ENCODE data around the gene IFT122. TPM values are rescaled to one million over a fixed set of nuclear protein-coding genes. Genes with fewer than 3 reads are reported as not detected.
"Not testable (repeated sequence)": the region's sequence is repeated elsewhere in the genome, so short reads cannot be mapped to it uniquely, and the experiment has no call there.

The IFT122 gene
- total RNA-seq, 1 experiment from 2014 or later: 20.5 TPM

DNA sequence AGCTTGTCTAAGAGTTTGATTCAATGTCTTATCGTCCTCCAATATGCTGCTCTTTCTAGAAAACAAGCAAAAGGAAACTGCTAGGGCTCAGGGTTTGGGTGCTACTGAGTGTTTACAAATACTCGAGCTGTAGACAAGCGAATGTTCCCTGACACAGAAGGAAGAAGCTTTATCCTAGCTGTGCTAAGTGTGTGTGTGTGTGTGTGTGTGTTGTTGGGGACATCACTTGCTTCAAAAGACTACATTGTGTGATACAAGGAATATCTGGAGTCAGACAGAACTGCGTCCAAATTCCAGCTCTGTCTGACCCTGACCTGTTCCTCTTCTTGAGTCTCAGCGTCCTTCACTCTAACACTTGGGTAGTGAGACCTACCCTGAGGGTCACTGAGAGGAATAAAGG lies 54.5 kb downstream of the IFT122 start:
- not testable (repeated sequence) for DNase-seq (ENCODE audit: low read depth)

DNA sequence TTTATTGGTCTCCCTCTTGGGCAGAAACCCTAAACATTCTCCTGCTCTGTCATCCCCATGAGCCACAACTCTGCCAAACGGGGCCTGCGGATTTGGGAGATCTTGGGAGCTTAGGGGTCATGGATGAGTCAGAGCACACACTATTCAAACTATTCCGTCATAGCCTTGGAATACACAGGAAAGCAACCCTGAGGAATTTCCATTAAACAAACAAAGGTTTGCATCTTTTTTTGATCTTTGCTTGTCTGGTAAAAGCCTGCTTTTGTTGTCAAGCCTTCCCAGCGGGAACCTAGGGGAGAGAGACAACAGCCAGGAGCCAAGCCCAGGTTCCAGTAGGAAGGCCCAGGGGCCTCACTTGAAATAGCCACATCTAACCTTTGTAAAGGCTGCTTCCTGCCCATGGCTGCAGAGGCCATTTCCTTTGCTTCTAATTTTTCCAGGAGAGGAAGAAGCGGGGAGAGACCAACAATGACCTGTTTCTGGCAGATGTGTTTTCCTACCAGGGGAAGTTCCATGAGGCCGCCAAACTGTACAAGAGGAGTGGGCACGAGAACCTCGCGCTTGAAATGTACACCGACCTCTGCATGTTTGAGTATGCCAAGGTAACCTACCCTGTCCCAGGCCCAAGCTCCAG lies 55.1 kb downstream of the IFT122 start:
- DNase-seq (ENCODE audit: low read depth): peak; percentile 79

DNA sequence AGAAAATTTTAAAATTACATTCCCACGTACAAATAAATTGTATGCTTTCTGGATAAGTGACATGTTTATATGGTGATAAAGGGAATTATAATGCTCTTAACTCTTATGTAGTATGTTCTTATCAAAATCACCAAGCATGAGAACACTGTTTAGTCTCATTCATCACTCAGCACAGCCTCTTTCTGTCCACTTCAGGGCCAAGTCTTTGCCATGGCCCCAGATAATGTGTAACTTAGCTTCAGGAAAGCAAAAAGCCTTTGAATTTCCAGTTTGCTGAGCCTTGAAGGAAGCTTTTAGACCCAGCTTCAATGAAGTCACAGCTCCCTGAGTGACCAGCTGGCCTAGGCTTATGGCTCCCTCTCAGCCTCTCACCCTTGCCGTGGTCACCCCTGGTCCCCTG lies 57.9 kb downstream of the IFT122 start:
- DNase-seq (ENCODE audit: low read depth): not testable (repeated sequence)

DNA sequence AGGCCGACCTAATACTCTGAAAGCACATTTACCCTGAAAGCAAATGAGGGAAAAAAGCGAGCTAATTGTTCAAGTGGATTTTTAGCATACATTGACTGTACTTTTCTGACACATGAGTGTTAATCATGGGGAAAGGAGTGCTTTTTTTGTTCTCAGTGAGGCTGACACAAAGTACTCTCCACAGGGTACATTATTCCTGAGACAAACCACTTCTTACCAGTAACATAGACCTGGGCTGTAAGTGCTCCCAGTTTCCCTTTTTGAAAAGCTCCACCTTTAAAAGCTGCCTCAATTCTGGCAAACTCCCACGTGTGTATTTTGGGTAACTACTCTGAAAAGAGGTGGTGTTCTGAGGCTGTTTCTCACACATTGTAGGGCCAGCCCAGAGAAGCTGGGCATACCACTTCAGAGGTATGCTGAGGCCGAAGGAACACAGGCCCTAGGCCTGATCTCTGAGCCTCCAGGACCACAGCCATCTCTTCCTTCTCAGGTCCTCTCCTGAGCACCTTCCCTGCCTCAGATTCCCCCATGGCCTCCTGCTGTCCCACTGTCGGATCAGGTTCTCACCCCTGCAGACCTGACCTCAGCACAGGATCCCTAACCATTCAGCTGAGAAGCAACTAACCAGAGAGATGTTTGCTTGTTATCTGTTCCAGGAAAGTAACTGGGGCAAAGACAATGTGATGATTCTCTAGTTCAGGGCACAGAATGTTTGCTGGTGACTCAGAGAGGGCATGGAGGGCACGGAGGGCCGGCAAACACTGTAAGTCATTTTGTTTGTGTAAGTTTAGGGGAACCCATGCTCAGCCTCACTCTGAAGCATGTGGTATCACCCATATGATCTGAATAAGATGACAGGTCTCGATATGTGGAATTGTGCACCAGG lies 58.8 kb downstream of the IFT122 start:
- not testable (repeated sequence) for DNase-seq (ENCODE audit: low read depth)

DNA sequence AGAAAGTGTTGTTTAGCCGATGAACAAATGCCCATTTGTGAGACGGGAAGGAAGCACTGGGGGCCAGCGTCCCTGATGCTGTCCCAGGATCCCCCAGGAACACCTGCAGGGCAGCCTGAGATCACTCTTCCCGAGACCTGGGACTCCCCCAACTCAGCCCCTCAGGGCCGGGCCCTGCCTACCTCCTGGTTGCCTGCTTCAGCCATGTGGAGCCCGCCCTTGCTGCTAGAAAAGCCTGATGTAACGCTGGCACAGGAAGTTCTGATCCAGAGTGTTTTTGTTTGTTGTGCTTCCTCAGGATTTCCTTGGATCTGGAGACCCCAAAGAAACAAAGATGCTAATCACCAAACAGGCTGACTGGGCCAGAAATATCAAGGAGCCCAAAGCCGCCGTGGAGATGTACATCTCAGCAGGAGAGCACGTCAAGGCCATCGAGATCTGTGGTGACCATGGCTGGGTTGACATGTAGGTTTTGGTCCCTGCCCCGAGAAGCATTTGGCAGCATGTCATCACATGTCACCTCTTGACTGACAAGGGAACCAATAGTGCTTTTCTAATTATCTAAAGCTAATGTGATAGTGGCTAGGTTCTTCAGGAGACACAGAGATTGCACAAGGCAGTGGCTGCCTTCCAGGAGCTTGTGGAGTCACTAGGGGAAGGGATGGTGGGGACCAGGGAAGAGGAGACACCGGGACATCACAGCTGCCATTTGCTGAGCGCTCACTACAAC lies 59.7 kb downstream of the IFT122 start:
- DNase-seq (ENCODE audit: low read depth): not testable (repeated sequence)

DNA sequence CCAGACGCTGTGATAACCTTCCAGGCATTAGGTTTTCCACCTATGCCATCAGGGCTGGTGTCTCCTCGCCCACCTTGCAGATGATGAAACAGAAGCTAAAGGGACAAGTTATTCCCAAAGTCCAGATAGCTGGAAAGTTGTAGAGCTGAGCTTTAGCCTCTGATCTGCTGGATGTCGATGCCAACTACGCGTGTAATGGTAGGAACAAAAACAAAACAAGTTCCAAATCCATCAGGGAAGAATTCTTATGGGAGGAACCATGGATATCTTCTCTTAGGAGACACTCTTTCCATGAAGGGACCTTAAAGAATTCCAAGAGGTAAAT lies 60.3 kb downstream of the IFT122 start:
- no peak for DNase-seq (ENCODE audit: low read depth)

DNA sequence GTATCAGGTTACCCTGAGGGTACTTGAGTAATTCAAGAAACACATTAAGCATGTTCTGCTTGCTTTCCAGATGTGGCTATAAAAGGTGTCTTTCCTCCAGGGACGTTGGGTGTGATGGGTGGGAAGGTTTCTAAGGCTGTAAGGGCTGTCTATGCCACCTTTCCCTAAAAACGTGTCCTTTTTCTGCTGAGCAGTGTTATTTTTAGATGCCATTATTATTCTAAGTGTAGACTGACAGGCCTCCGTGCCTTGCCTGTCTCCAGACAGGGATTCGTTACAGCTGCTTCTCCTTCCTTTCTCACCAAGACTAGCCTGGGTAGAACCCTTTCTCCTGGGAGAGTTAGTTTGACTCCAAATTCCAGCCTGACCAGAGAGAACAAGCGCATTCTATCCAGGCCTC lies 61.6 kb downstream of the IFT122 start:
- DNase-seq (ENCODE audit: low read depth): no peak

DNA sequence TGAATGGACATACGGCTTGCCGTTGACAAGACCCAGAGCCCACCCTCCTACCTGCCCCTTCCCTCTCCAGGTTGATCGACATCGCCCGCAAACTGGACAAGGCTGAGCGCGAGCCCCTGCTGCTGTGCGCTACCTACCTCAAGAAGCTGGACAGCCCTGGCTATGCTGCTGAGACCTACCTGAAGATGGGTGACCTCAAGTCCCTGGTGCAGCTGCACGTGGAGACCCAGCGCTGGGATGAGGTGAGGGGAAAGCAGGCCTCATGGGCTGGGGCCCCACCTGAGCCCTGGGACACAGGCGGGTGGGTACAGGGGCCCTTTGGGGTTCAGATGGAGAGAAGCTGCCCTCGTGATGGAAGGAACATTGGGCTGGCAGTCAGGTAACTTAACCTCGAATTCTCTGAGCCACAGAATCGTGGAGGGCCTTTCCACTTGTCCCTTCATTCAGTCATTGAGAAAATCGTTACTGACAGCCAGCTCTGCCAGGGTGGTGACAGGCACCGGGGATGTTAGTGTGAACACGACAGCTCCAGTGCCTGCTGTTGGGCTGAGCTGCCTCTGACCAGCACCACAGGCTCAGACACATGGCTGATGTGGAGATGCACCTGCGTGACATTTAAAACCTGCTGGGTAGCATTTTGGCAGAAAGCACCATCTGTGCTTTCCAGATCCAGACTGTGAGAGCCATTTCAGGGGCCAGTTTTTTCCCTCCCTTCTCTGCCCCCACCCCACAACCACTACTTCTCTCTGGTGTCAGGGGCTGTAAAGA lies 62.8 kb downstream of the IFT122 start:
- DNase-seq (ENCODE audit: low read depth): no peak

DNA sequence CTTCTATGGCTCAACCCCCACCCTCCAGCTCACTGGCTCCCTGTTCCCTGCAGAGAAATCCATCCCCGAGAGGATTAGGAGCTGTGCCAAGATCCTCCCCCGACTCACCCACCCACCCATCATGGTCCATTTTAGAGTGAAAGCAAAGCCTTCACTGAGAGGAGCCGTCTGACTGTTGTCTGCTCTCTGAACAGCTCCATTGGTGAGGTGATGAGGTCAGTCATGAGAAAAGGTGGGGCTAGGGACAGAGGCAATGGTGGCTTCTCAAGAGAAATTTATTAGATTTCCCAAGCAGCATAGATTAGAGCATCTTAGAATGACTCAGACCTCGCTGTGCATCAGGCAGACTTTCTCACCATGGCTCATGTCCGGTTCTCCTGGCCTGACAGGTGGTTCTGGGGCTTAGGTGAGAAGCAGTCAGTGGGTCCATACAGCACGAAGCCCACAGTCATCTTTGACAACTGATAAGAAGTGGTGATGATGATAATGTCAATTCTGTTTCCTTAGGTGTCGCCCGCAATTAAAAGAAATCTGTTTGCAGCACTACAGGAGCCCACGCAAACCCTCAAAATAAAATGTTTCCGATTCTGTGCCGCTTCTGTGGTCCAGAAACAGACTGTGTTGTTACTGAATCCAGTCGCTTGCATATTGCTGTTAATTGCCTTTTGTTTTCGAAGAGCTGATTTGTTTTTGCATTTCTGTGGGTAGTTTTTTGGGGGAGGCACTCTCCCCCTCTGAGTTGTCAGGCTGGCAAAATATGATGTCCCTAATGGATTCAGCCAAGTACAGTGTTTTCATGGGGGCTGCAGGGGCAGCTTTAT lies 63.7 kb downstream of the IFT122 start:
- no peak for DNase-seq (ENCODE audit: low read depth)

DNA sequence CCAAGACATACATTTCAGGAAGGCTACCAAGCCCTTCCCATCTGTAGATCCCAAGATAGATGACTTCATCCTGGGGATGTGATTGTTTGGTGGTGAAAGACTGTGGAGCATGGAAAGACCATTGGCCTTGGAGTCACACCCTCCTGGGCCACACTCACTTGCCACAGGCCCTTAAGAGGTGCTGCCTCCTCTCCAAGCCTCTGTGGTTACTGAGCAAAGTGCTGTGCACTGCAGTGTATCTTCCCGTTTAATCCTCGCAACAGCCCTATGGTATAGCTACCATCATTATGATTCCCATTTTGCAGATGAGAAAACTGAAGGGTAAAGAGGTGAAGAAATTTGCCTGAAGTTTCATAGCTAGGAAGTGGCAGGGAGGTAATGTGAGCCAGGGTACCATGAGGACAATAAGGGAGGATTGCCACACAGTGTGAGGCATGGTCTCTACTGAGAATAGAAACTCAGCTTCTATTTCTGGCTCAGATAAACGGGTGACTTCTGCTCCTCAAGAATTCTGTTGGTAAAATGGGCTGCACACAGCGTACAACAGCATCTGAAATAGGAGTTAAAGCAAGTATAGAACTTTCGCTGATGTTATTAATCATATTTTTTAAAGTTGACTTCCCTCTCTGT lies 64.6 kb downstream of the IFT122 start:
- DNase-seq (ENCODE audit: low read depth): no peak

DNA sequence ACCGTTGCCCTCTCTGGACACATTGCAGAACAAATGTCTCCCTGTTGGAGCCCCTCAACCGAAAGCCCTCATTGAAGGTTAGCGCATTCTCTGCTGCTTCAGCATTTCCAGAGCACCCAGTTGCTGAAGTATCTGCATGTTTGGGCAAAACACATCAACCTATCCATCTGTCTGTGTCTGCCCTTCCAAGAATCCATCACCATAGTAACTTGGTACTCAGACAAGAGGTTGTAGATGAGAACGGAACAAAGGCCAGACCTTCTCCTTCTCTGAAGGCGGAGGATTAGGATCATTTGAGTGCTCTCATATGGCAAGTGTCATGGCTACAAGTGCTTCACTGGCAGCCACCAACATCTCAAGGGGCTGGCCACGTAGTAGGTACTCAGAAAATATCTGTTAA lies 65.3 kb downstream of the IFT122 start:
- no peak for DNase-seq (ENCODE audit: low read depth)

DNA sequence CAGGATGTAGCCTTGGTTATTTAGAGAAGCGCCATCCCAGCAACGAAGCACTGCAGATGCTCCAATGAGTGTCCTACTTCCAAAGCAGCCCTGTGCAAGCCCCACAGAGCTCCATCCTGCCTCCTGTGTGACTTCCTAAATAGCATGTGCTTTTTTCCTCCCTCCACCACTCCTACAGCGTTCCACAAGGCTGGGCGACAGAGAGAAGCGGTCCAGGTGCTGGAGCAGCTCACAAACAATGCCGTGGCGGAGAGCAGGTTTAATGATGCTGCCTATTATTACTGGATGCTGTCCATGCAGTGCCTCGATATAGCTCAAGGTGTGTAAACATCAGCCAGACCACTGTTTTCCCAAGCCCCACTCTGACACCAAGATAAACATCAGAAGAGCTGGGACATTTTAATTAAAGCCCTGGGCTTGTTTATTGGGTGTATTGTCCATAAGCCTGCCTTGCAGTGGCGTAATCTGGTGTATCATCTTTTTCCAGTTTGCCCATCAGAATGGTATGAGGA lies 66.3 kb downstream of the IFT122 start:
- DNase-seq (ENCODE audit: low read depth): no peak

DNA sequence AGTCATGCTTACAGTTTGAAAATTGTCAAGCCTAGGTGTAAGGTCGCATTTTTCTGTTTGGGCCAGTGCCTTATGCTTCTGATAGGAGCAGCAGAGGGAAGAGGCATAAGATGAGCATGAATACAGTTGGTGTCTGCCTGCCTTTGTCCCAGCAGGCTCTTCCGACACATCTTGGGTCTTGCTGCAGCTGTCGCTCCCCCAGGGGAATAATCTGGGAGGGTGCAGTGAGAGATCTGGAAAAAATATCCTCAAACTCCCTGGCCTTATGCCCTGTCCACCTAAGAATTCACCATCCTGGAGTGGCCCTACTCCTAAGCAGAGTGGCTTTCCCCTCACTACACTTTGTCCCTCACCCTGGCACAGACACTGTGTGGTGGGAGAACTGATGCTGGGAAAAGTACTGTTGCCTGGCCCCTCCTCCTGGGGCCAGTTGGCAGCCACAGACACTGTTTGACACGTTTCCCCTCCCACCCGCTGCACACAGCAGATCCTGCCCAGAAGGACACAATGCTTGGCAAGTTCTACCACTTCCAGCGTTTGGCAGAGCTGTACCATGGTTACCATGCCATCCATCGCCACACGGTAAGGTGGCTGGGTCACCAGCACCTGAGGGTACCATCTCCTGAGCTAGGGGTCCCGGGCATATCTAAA lies 67.3 kb downstream of the IFT122 start:
- no peak for DNase-seq (ENCODE audit: low read depth)

DNA sequence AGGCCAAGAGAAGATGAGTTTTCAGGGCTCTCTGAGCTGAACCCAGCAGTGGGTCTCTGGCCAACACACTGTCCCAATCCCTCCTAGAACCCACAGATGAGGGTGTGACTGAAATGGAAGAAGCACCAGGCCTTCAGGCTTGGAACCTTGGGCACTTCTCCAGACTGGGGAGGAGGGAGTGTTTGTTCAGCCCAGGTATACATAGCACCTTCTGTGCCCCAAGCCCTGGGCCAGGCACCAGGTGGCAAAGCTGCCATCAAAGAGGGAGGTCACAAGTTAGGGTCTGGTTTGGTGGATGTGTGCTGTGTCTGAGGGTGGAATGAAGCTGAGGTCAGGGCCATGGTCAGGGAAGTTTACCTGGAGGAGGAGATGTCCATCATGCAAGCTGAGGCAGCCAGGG lies 72.6 kb downstream of the IFT122 start:
- DNase-seq (ENCODE audit: low read depth): no peak

DNA sequence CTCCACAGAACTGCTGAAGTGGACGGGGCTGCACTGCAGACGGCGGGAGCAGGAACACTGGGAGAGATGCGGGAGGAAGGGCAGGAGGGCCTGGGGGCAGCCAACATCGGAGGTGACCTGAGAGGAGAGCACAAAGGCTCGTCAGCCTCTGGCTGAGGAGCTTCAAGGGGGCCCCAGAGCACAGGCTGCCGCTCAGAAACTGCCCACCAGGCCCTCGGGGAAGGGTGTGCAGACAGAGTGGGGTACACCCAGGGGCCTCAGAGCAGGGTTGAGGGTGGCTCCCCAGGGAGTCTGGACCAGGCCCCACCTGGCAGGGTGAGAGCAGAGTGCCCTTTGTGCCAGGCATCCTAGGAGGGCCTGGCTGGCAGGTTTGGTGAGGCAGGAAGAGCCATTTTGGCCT lies 73.7 kb downstream of the IFT122 start:
- DNase-seq (ENCODE audit: low read depth): no peak

DNA sequence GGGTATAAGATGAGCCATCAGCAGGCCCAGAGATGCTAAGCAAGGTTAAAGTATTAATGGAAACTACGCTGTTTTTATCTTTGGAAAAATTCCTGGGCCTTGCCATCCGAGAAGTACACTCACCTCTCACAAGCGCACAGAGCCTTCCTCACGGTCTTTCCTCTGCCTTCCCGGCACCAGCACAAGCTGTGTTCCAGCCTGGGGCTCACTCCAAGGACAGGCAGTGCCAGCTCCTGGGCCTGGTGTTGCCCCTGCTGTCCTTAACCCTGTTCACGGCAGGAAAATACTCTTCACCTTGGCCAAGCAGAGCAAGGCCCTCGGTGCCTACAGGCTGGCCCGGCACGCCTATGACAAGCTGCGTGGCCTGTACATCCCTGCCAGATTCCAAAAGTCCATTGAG lies 74.1 kb downstream of the IFT122 start:
- DNase-seq (ENCODE audit: low read depth): no peak

DNA sequence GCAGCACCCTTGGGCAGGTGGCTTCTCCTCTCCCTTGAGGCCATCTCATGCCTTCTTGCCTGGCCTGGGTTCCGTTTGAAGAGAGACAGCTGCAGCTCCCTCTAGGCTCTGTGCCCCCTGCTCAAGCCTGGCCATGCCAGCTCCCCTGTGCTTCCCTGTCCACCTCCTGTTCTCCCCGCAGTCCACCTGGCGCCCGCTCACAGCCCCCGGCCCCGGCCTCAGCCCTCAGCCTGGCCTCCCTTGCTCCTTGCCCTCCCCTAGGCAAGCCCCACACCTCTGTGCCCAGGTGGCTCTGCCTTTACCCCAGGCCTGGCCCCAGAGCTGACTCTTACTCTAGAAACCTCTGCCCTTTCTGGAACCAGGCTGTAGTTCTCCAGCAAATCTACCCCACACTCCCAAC lies 74.5 kb downstream of the IFT122 start:
- no peak for DNase-seq (ENCODE audit: low read depth)

DNA sequence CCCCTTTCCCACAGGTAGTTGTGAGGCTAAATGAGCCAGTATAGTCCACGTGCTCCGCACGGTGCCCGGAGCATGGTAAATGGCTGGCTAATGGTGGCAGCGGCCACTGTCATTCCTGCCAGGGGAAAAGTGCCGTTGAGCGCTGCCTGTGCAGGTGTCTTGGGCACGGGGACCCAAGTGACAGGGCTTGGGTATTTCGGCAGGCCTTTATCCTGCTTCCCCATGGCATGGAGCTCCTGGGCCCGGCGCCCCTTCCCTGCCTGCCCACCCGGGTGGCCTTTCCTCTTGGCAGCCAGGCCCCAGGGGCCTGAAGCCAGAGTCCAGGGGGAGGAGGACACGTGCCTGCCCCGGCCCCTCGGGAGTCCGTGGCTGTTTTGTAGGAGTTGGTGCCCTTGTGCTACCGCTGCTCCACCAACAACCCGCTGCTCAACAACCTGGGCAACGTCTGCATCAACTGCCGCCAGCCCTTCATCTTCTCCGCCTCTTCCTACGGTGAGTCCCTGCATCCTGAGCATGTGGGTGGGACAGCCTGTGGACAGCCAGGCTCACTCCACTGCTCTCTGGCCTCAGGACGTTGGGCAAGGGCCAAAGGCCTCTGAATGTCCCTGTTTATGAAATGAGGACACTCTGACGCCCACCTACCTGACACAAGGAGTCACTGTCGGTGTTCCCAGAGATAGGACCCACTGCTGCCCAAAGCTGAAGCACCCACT lies 75.2 kb downstream of the IFT122 start:
- not testable (repeated sequence) for DNase-seq (ENCODE audit: low read depth)

DNA sequence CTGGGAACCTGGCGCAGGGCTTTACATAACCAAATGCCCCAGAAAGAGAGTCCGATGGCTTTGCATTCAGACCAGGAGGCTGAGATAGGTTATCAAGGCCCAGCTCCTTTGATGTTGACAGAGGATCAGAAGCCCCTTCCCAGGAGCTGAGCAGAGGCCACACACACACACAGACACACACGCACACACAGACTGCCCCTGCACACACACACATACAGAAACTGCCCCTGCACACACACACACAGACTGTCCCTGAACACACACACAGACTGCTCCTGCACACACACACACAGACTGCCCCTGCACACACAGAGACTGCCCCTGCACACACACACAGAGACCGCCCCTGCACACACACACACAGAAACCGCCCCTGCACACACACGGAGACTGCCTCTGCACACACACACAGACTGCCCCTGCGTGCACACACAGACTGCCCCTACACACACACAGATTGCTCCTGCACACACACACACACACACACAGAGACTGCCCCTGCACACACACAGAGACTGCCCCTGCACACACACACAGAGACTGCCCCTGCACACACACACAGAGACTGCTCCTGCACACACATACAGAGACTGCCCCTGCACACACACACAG lies 75.9 kb downstream of the IFT122 start:
- not testable (repeated sequence) for DNase-seq (ENCODE audit: low read depth)
